ENCODE data around the gene ITGA1. TPM values are rescaled to one million over a fixed set of nuclear protein-coding genes. Genes with fewer than 3 reads are reported as not detected.

Gene ITGA1
- polyA plus RNA-seq, 3 donors = 0.33 to 0.89 (median 0.79) TPM

DNA sequence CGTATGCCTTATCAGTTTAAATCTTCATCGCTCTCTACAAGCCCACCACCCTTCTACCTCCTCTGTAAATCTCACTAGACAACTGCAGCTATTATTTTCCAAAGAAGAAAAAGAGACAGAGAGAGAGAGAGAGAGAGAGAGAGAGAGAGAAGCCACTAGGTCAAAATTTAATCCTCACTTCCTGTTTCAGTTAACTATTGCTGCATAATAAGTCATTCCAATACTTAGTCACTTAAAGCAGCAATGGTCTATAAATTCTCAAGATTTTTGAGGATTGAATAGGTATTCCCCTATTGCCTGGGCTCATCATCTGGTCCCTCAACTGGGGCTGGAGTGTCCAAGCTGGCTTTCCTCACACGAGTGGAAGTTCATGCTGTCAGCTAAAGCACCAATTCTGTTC, 68.8 kb downstream of the ITGA1 start:
- TF ChIP-seq, protein P1, sequence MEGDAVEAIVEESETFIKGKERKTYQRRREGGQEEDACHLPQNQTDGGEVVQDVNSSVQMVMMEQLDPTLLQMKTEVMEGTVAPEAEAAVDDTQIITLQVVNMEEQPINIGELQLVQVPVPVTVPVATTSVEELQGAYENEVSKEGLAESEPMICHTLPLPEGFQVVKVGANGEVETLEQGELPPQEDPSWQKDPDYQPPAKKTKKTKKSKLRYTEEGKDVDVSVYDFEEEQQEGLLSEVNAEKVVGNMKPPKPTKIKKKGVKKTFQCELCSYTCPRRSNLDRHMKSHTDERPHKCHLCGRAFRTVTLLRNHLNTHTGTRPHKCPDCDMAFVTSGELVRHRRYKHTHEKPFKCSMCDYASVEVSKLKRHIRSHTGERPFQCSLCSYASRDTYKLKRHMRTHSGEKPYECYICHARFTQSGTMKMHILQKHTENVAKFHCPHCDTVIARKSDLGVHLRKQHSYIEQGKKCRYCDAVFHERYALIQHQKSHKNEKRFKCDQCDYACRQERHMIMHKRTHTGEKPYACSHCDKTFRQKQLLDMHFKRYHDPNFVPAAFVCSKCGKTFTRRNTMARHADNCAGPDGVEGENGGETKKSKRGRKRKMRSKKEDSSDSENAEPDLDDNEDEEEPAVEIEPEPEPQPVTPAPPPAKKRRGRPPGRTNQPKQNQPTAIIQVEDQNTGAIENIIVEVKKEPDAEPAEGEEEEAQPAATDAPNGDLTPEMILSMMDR (IDR thresholded peaks at IDR 0.05) = no peak
- Mint-ChIP-seq H3K4me1 (no peaks in the 10 kb centered on the region), H3K27me3 (ENCODE audit: low read depth in 3 of 3) (no peaks in the 10 kb centered on the region), H3K9me3 (no peaks in the 10 kb centered on the region), H3K4me3 (no peak overlapping the region), H3K36me3 (no peaks in the 10 kb centered on the region), H3K27ac (no peak overlapping the region)
- intact Hi-C loops (cut with micrococcal nuclease) = no loop called here
- H3K4me3 ChIP-seq (replicated peaks in 1 of 3; ENCODE audit: low read depth in 2 of 3, low read length in 3 of 3) = no peak overlapping the region
- H4K20me1 ChIP-seq (ENCODE audit: insufficient read depth, low read length) = no peaks in the 10 kb centered on the region
- 71% methylated on average over 1 of the region's 3 CpGs for WGBS (ENCODE audit: insufficient coverage)
- H3K4me2 ChIP-seq (replicated peaks; ENCODE audit: extremely low read depth, low read length, poor library complexity, severe bottlenecking) = no peak overlapping the region
- H3K27ac ChIP-seq (ENCODE audit: low read depth in 1 of 2, low read length in 2 of 2) = no peak overlapping the region
- peaks cover 2 to 7% of the 10 kb centered on the region in 2 donors for H3K4me1 ChIP-seq (ENCODE audit: control insufficient read depth in 1 of 2, insufficient read depth in 2 of 2, low read length in 2 of 2)
- H3K27me3 ChIP-seq (ENCODE audit: control insufficient read depth in 2 of 2, insufficient read depth in 2 of 2, low read length in 2 of 2) = no peaks in the 10 kb centered on the region
- no peaks in the 10 kb centered on the region for H3K79me2 ChIP-seq (ENCODE audit: insufficient read depth, low read length)
- no peak overlapping the region for H3K9ac ChIP-seq (ENCODE audit: insufficient read depth, low read length, poor library complexity, severe bottlenecking)
- H3K36me3 ChIP-seq (replicated peaks in 1 of 2; ENCODE audit: control insufficient read depth in 1 of 2, insufficient read depth in 2 of 2, low read length in 2 of 2) = no peaks in the 10 kb centered on the region
- no peak overlapping the region for H2AFZ ChIP-seq (ENCODE audit: insufficient read depth, low read depth, low read length, poor library complexity, severe bottlenecking)
- DNase-seq = peak in 2 of 3 donors; percentile 14 to 34
- H3K9me3 ChIP-seq (replicated peaks in 1 of 2; ENCODE audit: control insufficient read depth in 1 of 2, insufficient read depth in 1 of 2, low read length in 2 of 2) = no peaks in the 10 kb centered on the region

DNA sequence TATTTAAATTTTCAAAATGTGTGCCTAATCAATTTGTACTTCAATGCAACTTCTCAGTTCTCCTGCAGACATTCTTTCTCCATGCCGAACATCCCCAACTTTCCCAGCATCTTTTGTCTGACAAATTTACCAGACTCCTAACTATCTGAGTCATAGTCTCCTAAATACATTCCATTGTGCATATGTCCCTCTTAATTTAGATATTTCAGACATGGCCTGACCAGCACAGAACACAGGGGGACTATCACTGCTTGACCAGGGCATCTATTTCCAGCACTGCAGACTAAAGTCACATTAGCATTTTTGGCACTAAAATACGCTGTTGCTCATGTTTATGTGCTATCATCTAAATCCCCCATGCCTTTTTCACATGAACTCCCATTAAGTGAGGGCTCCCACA, 71.9 kb downstream of the ITGA1 start:
- H3K27me3 ChIP-seq (ENCODE audit: control insufficient read depth in 2 of 2, insufficient read depth in 2 of 2, low read length in 2 of 2) = no peaks in the 10 kb centered on the region
- TF ChIP-seq, protein P1 (IDR thresholded peaks at IDR 0.05) = no peak
- H2AFZ ChIP-seq (ENCODE audit: insufficient read depth, low read depth, low read length, poor library complexity, severe bottlenecking) = no peak overlapping the region
- peaks cover 6 to 7% of the 10 kb centered on the region in 2 donors for H3K4me1 ChIP-seq (ENCODE audit: control insufficient read depth in 1 of 2, insufficient read depth in 2 of 2, low read length in 2 of 2)
- no peak overlapping the region for H3K4me3 ChIP-seq (replicated peaks in 1 of 3; ENCODE audit: low read depth in 2 of 3, low read length in 3 of 3)
- no peaks in the 10 kb centered on the region for H3K9me3 ChIP-seq (replicated peaks in 1 of 2; ENCODE audit: control insufficient read depth in 1 of 2, insufficient read depth in 1 of 2, low read length in 2 of 2)
- Mint-ChIP-seq H3K9me3 (no peaks in the 10 kb centered on the region), H3K4me3 (no peak overlapping the region), H3K27ac (no peak overlapping the region), H3K36me3 (no peaks in the 10 kb centered on the region), H3K4me1 (peaks cover 10% of the 10 kb centered on the region), H3K27me3 (ENCODE audit: low read depth in 3 of 3) (no peaks in the 10 kb centered on the region)
- H3K9ac ChIP-seq (ENCODE audit: insufficient read depth, low read length, poor library complexity, severe bottlenecking) = no peak overlapping the region
- 100% methylated on average over 1 of the region's 2 CpGs for WGBS (ENCODE audit: insufficient coverage)
- no peaks in the 10 kb centered on the region for H3K36me3 ChIP-seq (replicated peaks in 1 of 2; ENCODE audit: control insufficient read depth in 1 of 2, insufficient read depth in 2 of 2, low read length in 2 of 2)
- intact Hi-C loops (cut with micrococcal nuclease) = no loop called here
- no peak for DNase-seq
- no peaks in the 10 kb centered on the region for H4K20me1 ChIP-seq (ENCODE audit: insufficient read depth, low read length)
- no peak overlapping the region for H3K27ac ChIP-seq (ENCODE audit: low read depth in 1 of 2, low read length in 2 of 2)
- no peaks in the 10 kb centered on the region for H3K79me2 ChIP-seq (ENCODE audit: insufficient read depth, low read length)
- no peak overlapping the region for H3K4me2 ChIP-seq (replicated peaks; ENCODE audit: extremely low read depth, low read length, poor library complexity, severe bottlenecking)

Data from CD14-positive monocyte (primary cell).